K562 (cell line): ENCODE measurements around the gene PIP5K1B. TPM values are rescaled to one million over a fixed set of nuclear protein-coding genes. Genes with fewer than 3 reads are reported as not detected.

Experiments used
- CSDE1 ChIP-seq, 2 experiments: fragments of 450-650 bp; IDR thresholded peaks; 2 replicates each; pipeline ENCODE4 v1.6.1; 2016; ENCODE audit warnings: mild to moderate bottlenecking in 1 of 2
- EZH2 ChIP-seq: IDR thresholded peaks from 2 replicates; pipeline ENCODE4 v1.6.1; 2012; ENCODE audit warnings: low read depth, mild to moderate bottlenecking, inconsistent platforms, low read length, borderline replicate concordance
- RBM17 ChIP-seq: fragments of 200-400 bp; formaldehyde crosslinking; IDR thresholded peaks from 2 replicates; pipeline ENCODE4 v1.6.1; 2017; ENCODE audit warnings: low read depth, mild to moderate bottlenecking, low read length, borderline replicate concordance
- RFX7 ChIP-seq: fragments of 250-450 bp; sonication (Bioruptor Pico); IDR thresholded peaks from 2 replicates; pipeline ENCODE4 v1.5.1; 2021; ENCODE audit warnings: mild to moderate bottlenecking
- TCF7L2 ChIP-seq: fragments of 150-350 bp; IDR thresholded peaks from 2 replicates; pipeline ENCODE4 v1.6.1; 2016; ENCODE audit warnings: low read depth, mild to moderate bottlenecking, low read length, moderate library complexity
- ZNF12 ChIP-seq: sonication (generic); formaldehyde crosslinking; IDR thresholded peaks from 2 replicates; pipeline ENCODE4 v1.4.0; 2020; ENCODE audit warnings: mild to moderate bottlenecking, missing genetic modification reagents
- ZNF253 ChIP-seq: fragments of 250-450 bp; sonication (Bioruptor Pico); conservative IDR thresholded peaks from 2 replicates; pipeline ENCODE4 v1.6.1; 2021; ENCODE audit warnings: mild to moderate bottlenecking
- polyA plus RNA-seq, 8 experiments: library from polyadenylated mRNA; depleted of rRNA in 4 of 8; stranded (reverse) in 5 of 8; unstranded in 3 of 8; fragments of >200 nt; fragmentation: Nextera tagmentation in 2 of 8; fragmentation: Illumina TruSeq in 1 of 8; extraction: Ambion mirVana in 2 of 8; extraction: Trizol in 1 of 8; gene quantifications; 2 replicates each; pipeline versions ENCODE4 v1.2.1 to v1.2.3, GENCODE V29; 2011 to 2014; ENCODE audit warnings: inconsistent platforms in 1 of 8, missing spikeins in 1 of 8
- total RNA-seq, 7 experiments: library from RNA; depleted of rRNA in 6 of 7; stranded (reverse); fragments of >200 nt in 6 of 7; fragmentation: Illumina TruSeq in 2 of 7; extraction: Trizol in 2 of 7; gene quantifications; 2 replicates each; pipeline versions ENCODE4 v1.2.1 to v1.2.3, GENCODE V29; 2011 to 2021; ENCODE audit warnings: low replicate concordance in 1 of 7
- TF ChIP-seq, protein P1 (sequence below): sonication (generic); formaldehyde crosslinking; IDR thresholded peaks from 2 replicates; pipeline ENCODE4 v1.8.0; 2023; ENCODE audit warnings: mild to moderate bottlenecking, missing genetic modification reagents
- TF ChIP-seq, protein P2 (sequence below): fragments of 250-450 bp; sonication (Bioruptor Pico); IDR thresholded peaks from 2 replicates; pipeline ENCODE4 v1.4.0; 2020; ENCODE audit warnings: mild to moderate bottlenecking, moderate library complexity
- TF ChIP-seq, protein P3 (sequence below): fragments of 450-650 bp; IDR thresholded peaks from 2 replicates; pipeline ENCODE4 v1.6.1; 2016; ENCODE audit warnings: mild to moderate bottlenecking, moderate library complexity

The PIP5K1B gene
- total and polyA plus RNA-seq, 9 of the 15 experiments (the other 6 are each of a cell fraction or from before 2014, with no cell fraction given), result 3.1 to 12.9 (median 7.4) TPM

DNA sequence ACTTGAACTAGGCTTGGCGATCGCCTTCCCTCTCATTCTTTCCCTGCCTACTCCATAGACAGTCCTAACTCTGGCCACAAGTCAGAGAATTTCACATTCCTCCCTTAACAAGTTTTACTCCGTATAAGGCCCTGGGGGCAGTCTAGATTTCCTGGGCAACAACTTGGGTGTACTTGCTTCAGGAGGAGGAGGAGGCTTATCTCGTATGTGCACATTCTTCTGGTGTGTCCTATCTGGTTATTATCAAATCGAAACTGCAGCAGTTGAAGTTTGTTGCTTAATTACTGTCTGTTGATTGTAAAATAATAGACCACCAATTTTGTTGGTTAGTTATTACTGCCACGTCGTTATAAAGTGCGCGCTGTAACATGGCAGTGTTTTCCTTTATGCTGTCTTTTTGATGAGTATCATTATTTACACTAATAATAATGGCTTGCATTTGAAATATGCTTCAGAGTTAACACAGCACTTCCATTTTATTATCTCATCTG lies 42.0 kb downstream of the PIP5K1B start (continued):
- TF ChIP-seq EZH2 (no peak), RBM17 (no peak), TCF7L2 (no peak), ZNF253 (no peak), ZNF12 (CRISPR knock-in tag) (no peak), RFX7 (CRISPR knock-in tag) (no peak), CSDE1 (IDR thresholded peaks at IDR 0.05) (no peak)
- TF ChIP-seq, protein P1, sequence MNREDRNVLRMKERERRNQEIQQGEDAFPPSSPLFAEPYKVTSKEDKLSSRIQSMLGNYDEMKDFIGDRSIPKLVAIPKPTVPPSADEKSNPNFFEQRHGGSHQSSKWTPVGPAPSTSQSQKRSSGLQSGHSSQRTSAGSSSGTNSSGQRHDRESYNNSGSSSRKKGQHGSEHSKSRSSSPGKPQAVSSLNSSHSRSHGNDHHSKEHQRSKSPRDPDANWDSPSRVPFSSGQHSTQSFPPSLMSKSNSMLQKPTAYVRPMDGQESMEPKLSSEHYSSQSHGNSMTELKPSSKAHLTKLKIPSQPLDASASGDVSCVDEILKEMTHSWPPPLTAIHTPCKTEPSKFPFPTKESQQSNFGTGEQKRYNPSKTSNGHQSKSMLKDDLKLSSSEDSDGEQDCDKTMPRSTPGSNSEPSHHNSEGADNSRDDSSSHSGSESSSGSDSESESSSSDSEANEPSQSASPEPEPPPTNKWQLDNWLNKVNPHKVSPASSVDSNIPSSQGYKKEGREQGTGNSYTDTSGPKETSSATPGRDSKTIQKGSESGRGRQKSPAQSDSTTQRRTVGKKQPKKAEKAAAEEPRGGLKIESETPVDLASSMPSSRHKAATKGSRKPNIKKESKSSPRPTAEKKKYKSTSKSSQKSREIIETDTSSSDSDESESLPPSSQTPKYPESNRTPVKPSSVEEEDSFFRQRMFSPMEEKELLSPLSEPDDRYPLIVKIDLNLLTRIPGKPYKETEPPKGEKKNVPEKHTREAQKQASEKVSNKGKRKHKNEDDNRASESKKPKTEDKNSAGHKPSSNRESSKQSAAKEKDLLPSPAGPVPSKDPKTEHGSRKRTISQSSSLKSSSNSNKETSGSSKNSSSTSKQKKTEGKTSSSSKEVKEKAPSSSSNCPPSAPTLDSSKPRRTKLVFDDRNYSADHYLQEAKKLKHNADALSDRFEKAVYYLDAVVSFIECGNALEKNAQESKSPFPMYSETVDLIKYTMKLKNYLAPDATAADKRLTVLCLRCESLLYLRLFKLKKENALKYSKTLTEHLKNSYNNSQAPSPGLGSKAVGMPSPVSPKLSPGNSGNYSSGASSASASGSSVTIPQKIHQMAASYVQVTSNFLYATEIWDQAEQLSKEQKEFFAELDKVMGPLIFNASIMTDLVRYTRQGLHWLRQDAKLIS (CRISPR knock-in tag), result no peak
- TF ChIP-seq, protein P2, sequence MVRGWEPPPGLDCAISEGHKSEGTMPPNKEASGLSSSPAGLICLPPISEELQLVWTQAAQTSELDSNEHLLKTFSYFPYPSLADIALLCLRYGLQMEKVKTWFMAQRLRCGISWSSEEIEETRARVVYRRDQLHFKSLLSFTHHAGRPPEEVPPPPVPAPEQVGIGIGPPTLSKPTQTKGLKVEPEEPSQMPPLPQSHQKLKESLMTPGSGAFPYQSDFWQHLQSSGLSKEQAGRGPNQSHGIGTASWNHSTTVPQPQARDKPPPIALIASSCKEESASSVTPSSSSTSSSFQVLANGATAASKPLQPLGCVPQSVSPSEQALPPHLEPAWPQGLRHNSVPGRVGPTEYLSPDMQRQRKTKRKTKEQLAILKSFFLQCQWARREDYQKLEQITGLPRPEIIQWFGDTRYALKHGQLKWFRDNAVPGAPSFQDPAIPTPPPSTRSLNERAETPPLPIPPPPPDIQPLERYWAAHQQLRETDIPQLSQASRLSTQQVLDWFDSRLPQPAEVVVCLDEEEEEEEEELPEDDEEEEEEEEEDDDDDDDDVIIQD (CRISPR knock-in tag), result no peak
- TF ChIP-seq, protein P3, sequence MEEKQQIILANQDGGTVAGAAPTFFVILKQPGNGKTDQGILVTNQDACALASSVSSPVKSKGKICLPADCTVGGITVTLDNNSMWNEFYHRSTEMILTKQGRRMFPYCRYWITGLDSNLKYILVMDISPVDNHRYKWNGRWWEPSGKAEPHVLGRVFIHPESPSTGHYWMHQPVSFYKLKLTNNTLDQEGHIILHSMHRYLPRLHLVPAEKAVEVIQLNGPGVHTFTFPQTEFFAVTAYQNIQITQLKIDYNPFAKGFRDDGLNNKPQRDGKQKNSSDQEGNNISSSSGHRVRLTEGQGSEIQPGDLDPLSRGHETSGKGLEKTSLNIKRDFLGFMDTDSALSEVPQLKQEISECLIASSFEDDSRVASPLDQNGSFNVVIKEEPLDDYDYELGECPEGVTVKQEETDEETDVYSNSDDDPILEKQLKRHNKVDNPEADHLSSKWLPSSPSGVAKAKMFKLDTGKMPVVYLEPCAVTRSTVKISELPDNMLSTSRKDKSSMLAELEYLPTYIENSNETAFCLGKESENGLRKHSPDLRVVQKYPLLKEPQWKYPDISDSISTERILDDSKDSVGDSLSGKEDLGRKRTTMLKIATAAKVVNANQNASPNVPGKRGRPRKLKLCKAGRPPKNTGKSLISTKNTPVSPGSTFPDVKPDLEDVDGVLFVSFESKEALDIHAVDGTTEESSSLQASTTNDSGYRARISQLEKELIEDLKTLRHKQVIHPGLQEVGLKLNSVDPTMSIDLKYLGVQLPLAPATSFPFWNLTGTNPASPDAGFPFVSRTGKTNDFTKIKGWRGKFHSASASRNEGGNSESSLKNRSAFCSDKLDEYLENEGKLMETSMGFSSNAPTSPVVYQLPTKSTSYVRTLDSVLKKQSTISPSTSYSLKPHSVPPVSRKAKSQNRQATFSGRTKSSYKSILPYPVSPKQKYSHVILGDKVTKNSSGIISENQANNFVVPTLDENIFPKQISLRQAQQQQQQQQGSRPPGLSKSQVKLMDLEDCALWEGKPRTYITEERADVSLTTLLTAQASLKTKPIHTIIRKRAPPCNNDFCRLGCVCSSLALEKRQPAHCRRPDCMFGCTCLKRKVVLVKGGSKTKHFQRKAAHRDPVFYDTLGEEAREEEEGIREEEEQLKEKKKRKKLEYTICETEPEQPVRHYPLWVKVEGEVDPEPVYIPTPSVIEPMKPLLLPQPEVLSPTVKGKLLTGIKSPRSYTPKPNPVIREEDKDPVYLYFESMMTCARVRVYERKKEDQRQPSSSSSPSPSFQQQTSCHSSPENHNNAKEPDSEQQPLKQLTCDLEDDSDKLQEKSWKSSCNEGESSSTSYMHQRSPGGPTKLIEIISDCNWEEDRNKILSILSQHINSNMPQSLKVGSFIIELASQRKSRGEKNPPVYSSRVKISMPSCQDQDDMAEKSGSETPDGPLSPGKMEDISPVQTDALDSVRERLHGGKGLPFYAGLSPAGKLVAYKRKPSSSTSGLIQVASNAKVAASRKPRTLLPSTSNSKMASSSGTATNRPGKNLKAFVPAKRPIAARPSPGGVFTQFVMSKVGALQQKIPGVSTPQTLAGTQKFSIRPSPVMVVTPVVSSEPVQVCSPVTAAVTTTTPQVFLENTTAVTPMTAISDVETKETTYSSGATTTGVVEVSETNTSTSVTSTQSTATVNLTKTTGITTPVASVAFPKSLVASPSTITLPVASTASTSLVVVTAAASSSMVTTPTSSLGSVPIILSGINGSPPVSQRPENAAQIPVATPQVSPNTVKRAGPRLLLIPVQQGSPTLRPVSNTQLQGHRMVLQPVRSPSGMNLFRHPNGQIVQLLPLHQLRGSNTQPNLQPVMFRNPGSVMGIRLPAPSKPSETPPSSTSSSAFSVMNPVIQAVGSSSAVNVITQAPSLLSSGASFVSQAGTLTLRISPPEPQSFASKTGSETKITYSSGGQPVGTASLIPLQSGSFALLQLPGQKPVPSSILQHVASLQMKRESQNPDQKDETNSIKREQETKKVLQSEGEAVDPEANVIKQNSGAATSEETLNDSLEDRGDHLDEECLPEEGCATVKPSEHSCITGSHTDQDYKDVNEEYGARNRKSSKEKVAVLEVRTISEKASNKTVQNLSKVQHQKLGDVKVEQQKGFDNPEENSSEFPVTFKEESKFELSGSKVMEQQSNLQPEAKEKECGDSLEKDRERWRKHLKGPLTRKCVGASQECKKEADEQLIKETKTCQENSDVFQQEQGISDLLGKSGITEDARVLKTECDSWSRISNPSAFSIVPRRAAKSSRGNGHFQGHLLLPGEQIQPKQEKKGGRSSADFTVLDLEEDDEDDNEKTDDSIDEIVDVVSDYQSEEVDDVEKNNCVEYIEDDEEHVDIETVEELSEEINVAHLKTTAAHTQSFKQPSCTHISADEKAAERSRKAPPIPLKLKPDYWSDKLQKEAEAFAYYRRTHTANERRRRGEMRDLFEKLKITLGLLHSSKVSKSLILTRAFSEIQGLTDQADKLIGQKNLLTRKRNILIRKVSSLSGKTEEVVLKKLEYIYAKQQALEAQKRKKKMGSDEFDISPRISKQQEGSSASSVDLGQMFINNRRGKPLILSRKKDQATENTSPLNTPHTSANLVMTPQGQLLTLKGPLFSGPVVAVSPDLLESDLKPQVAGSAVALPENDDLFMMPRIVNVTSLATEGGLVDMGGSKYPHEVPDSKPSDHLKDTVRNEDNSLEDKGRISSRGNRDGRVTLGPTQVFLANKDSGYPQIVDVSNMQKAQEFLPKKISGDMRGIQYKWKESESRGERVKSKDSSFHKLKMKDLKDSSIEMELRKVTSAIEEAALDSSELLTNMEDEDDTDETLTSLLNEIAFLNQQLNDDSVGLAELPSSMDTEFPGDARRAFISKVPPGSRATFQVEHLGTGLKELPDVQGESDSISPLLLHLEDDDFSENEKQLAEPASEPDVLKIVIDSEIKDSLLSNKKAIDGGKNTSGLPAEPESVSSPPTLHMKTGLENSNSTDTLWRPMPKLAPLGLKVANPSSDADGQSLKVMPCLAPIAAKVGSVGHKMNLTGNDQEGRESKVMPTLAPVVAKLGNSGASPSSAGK, result no peak
